Sigmoid colon (tissue), 4 donors: Measurements from ENCODE around the gene SLC25A10.

Experiments
- EP300 ChIP-seq, 4 donors: sonication (generic); formaldehyde crosslinking; IDR thresholded peaks; one replicate each; pipeline ENCODE4 v1.6.1; 2017; ENCODE audit warnings: antibody characterized with exemption in 4 of 4
- POLR2A ChIP-seq, 2 donors: fragments of 450-650 bp; IDR thresholded peaks; one replicate each; pipeline ENCODE4 v1.6.1; 2016; ENCODE audit warnings: antibody characterized with exemption in 2 of 2, mild to moderate bottlenecking in 2 of 2, moderate library complexity in 2 of 2
- POLR2AphosphoS5 ChIP-seq, 4 donors: sonication (generic); formaldehyde crosslinking; IDR thresholded peaks; one replicate each; pipeline ENCODE4 v1.6.1; 2017; ENCODE audit warnings: antibody characterized with exemption in 4 of 4
- TF ChIP-seq, protein P1 (sequence below), 4 experiments: fragments of 450-650 bp in 3 of 4; fragments of 200-600 bp in 1 of 4; IDR thresholded peaks; one replicate each; pipeline ENCODE4 v1.5.1; 2016 to 2019; ENCODE audit warnings: antibody characterized with exemption in 4 of 4, mild to moderate bottlenecking in 3 of 4, moderate library complexity in 2 of 4

- TF ChIP-seq POLR2A (IDR thresholded peaks at IDR 0.05), result no peak
- TF ChIP-seq, protein P1, sequence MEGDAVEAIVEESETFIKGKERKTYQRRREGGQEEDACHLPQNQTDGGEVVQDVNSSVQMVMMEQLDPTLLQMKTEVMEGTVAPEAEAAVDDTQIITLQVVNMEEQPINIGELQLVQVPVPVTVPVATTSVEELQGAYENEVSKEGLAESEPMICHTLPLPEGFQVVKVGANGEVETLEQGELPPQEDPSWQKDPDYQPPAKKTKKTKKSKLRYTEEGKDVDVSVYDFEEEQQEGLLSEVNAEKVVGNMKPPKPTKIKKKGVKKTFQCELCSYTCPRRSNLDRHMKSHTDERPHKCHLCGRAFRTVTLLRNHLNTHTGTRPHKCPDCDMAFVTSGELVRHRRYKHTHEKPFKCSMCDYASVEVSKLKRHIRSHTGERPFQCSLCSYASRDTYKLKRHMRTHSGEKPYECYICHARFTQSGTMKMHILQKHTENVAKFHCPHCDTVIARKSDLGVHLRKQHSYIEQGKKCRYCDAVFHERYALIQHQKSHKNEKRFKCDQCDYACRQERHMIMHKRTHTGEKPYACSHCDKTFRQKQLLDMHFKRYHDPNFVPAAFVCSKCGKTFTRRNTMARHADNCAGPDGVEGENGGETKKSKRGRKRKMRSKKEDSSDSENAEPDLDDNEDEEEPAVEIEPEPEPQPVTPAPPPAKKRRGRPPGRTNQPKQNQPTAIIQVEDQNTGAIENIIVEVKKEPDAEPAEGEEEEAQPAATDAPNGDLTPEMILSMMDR (IDR thresholded peaks at IDR 0.05), result no peak
- no peak for TF ChIP-seq POLR2AphosphoS5 (IDR thresholded peaks at IDR 0.05)
- no peak for TF ChIP-seq EP300 (IDR thresholded peaks at IDR 0.05)
These were observed 21.5 kb upstream of the SLC25A10 start for GRCh38 chr17:81690549-81690948.
